A204.1 (cell line): Measurements from ENCODE around the gene FHIP1B.

Experiments
- FAIRE-seq: peaks from 2 replicates; lab custom pipeline; 2012; peaks lifted over from hg19 to GRCh38; lab: Jason Lieb, UNC

FHIP1B gene

DNA sequence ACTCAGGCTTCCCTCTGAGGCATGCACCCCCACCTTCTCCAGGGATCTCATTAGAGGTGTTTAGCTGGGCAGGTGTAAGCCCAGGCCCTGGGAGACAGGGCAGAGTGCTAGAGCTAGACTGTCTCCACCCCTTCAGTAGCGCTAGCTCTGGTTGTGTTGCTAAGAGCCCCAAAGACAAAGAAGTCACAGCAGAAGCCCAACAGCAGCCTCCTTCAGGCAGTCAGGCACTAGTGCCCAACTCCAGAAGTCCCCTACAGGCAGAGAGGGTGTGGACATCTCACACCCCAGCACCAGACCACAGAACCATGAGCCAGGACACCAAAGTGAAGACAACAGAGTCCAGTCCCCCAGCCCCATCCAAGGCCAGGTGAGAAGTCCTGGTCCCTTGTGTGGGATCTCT is 4.5 kb upstream of the FHIP1B start, which contains the start of gene CNGA4:
Gene CNGA4 (plus strand): TSS at position 188 of the 400 bp plus-strand sequence. CDS start 118 bp downstream, at position 306.
- no peak for FAIRE-seq

DNA sequence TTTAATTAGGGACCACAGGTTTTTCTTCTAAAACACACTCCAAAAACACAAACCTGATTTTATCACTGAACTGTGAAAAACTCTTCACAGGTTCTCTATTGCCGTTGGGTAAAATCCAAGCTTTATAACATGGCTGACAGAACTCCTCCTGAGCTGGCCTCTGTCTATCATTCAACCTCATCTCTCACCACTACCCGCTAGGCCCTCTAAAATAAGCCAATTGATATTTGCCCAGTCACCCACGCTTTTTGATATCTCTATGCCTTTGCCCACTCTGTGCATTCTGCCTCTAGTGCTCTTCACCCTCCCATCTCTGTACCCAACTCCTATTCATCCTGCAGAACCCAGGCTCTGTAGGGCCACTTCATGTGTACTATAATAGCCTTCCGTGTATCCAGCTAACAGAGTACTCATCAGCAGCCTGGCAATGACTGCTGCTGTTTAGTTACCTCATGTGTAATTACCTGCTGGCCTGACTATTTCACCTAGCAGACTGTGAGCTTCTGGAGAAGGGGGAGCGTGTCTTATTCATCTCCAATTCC is 3.4 kb upstream of the FHIP1B start:
- FAIRE-seq = no peak

- FAIRE-seq = no peak
Observed at GRCh38 chr11:6237266-6237665, 2.8 kb upstream of the FHIP1B start.

DNA sequence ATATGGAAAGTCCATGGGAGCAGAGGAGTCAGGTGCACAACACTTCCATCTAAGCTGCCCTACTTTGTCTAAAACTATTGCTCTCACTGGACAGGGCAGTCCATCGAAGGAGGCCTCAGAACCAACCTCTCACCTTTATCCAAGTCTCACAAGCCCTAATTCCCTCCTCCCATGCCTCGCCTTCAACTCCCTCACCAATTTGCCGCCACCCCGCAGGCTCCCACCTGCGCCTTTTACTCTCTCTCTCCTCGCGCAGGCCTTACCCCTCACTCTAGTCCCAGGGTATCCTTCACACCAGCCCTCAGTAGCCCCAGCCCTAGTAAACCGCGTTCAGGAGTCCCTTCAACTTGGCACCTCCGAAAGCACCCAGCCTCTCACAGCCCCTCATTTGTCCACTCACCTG is 451 bp downstream of the FHIP1B start:
- FAIRE-seq = no peak

- FAIRE-seq = no peak
Observed at GRCh38 chr11:6232899-6233298, 1.5 kb downstream of the FHIP1B start.

- no peak for FAIRE-seq
Observed at GRCh38 chr11:6229911-6230310, 4.5 kb downstream of the FHIP1B start.

- no peak for FAIRE-seq
Observed at GRCh38 chr11:6228520-6228919, 5.9 kb downstream of the FHIP1B start.

DNA sequence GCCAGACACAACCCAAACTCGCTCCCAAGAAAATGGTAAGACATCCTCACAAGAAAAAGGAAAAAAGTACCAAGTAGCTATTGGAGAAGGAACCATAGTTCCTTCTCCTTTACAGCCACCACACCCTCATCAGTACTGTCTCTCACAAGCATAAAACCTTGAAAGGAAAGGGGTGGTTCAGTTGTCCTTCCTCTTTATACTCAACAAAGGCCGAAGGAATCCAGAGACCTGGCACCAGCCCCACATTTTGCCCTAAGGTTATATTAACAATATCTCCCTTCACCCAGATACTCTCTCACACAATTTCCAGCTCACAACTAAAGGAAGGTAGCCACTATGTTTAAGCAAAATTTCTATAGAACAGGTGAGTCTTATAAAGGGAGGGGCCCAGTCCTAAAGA is 8.5 kb downstream of the FHIP1B start:
- FAIRE-seq = no peak

- no peak for FAIRE-seq
Observed at GRCh38 chr11:6225024-6225423, 9.4 kb downstream of the FHIP1B start.

DNA sequence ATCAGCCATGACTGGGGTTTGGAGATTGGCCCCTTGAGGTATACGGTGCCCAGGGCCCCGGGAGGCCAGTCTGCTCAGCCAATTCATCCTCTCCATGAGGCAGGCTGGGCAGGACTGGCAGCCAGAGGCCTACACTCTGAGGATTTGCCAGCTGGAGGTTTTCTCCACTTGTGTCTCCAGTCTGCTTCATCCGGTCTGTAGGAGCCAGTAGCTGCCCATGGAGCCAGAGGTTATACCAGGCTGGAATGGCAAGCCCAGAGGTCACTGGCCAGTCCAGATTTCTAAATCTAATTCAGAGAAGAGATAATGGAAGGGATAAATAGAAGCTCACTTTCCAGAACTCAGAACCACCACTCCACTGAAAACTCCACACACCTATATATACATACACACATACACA is 10.0 kb downstream of the FHIP1B start:
- FAIRE-seq = no peak

- no peak for FAIRE-seq
Observed at GRCh38 chr11:6223854-6224253, 10.6 kb downstream of the FHIP1B start.

- FAIRE-seq = no peak
Observed at GRCh38 chr11:6219359-6219758, 15.1 kb downstream of the FHIP1B start.

- no peak for FAIRE-seq
Observed at GRCh38 chr11:6217722-6218121, 16.7 kb downstream of the FHIP1B start.

GRCh38 chr11:6216501-6216900 is 17.9 kb downstream of the FHIP1B start:
- no peak for FAIRE-seq

DNA sequence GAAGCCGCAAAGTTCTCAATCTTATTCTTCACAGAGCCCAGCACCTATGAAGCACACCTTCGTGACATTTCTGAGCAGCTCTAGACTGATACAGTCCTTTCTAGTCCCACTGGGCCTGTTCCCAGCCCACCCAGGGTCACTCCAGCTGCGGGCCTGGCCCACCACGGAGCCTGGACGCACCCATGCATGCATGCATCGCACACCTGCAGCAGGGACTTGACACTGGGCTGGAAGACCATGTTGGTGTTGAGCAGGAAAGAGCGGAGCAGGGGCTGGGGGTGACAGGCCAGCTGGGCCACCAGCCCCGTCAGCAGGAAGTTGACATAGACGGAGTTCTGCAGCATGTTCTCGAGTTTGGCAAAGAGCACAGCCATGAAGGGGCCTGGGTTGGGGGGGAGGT is 19.9 kb downstream of the FHIP1B start:
- no peak for FAIRE-seq

DNA sequence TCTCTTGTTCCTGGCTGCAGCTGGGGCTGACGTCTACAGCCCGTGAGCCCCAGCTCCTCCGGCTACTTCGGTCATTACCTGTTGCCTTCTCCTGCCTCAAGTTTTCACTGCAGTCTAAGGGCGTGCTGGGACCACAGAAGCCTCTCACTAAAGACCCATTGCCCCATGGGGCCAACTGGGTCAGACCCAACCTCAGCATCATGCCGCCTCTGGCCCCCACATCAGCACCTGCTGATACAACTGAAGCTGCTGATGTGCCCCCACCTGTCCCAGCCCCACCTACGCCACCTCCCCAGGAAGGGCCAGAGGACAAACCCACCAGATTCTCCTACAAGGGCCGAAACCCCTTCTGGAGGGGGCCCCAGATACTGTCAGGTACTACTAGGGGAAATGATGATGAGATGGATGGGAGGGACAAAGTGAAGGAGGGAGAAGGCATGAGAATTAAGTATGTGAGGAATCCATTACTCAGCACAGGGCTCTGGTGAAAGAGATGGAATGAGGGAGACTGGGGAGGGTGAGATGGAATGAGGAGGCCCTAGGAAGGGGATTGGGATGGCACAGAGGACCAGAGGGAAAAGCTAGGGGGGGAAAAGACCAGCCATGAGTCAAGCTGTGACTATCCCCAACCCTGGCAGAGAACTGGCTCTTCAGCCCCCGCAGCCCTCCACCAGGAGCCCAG is 24.0 kb downstream of the FHIP1B start:
- no peak for FAIRE-seq

DNA sequence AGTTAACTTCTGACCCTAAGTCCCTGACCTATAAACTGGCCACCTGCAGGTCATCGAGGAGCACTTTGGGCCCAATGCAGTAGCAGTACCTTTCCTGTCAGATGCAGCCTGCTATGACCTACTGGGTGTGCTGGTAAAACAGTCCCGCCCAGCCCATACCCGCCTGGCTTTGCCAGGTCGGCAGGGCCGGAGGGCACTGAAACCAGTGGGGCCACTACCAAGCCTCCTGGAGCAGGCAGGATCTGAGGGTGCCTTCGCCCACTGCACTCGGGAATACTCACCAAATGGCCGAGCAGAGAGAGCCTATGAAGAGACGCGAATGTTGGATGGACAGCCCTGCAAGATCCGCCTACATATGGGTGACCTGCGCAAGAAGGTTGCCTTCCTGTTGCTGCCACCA is 24.6 kb downstream of the FHIP1B start:
- FAIRE-seq = no peak

DNA sequence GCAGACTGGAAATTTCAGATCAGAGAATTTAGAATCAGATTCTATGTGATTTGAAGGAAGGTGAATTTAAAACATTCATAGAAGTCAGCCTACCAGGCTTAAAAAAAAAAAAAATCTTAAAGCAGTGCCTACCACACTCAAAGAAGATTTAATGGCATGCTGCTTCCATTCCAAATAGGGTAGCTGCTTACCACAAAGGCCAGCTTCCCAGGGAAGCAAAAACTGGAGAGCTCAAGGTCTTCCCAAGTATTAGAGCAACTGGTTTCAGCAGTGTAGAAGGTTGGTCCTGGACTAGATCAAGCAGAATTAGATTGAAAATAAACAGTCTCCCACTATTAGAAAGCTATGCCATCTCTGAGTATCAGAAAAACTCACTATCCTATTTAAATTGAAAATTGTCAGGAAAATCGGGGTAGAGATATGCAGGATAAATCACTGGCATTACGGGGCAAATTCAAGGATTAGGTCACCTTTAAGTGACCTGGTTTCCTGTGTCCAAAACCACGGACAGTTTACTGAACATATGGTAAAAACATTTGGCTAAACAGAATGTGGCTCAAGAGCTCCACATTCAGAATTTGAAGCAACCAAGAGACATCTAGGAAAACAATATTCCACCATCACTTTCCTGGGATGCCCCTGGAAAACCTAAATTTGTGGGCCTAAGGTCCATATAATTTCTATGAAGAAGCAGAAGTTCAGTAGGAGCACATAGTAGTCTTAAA is 27.8 kb downstream of the FHIP1B start:
- no peak for FAIRE-seq

- FAIRE-seq = no peak
Observed at GRCh38 chr11:6205366-6205765, 29.1 kb downstream of the FHIP1B start, which contains the start of gene C11orf42. TSS of gene C11orf42 (plus strand) at chr11:6205557. CDS start at chr11:6205616, 59 bp downstream.

DNA sequence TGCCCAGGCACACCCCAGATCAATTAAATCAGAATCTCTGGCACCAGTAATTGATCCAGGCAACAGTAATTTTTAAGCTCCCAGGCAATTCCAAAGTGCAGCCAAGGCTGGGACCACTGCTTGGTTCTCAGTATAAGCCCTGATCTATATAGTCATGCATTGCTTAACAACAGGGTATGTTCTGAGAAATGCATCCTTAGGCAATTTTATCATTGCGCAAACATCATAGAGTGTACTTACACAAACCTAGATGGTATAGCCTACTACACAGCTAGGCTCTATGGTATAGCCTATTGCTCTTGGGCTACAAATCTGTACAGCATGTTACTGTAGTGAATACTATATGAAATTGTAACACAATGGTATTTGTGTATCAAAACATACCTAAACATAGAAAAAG is 29.7 kb downstream of the FHIP1B start:
- no peak for FAIRE-seq

DNA sequence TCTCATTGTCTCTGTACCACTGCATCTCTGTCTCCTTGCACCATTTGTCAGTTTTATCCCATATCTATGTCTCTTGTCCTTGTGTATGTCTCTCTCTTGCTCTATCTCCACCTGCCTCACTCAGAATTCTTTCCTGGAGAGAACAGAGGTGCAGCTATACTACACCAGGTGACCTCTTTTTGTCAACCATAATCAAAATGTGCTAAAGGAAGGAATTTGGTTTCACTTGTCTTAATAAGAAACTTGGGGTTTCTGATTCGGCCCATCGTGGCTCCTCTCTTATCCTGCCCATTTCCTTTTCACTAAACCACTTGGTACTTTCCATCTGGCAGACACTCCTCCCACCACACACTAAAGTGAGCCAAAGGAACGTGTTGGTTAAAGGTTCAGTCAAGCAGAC is 31.1 kb downstream of the FHIP1B start:
- no peak for FAIRE-seq

DNA sequence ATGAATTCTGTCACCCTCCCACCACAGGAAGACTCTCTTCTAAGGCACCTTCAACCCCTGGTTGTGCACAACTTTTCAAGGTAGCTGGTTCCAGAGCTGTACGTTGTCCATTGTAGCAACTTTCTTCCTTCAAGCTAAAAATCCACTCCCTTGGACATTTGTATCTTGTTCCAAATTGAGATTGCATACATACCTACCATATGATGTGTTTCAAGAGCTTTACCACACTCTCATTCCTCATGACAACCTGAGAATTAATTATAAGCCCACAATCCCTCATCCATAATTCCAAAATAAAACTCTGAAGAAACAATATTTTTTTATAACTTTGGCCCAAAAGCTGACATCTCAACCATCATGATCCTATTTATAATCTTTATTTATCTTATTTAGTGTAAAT is 32.4 kb downstream of the FHIP1B start:
- FAIRE-seq = no peak

GRCh38 chr11:6201481-6201880 is 33.0 kb downstream of the FHIP1B start:
- FAIRE-seq = no peak

- no peak for FAIRE-seq
Observed at GRCh38 chr11:6200975-6201374, 33.5 kb downstream of the FHIP1B start.
